ENCODE results near the gene PTGS1.
"Not testable (repeated sequence)": the region's sequence is repeated elsewhere in the genome, so short reads cannot be mapped to it uniquely, and the experiment has no call there.

The PTGS1 gene

DNA sequence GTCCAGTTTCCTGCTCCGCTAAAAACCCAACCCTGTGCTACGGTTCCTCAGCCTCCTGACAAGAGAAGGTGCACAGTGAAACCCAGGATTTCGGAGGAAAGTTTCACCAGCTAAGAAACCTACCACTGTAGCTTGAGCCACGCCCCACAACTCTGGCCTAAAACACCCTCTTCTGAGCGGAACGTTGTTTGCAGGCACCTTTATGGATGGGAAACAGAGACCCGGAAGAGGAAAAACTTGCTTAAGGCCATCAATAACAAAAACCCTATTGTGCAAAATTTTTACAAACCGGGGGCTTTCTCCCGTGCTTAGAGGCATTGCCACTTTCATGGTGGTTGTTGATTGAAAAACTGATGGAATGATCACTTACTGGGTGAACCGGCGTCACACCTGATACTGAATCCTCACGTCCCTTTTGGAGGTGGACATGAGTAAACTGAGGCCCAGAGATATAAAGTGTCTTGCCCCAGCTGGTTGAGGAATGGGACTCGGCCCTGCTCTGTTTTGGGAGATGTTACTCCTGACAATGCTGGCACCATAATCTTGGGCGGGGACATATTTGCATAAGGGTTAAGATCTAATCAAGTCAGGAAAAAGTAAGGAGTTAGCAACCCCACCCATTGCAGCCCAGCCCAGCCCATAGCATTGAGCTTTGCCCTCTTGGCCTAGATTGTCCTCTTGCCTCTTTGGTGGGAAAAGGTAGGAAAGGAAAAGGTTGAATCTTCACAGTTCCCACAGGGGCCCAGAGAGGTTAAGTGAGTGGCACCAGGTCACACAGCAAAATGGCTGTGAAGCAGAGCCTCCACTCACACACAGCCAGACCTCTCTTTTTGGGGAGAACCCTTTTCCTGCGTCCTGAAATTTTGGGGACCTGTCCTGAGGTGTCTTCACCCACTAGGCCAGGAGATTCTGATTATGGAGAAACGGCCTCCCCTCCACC lies 23.2 kb upstream of the PTGS1 start:
- no peak for DNase-seq

DNA sequence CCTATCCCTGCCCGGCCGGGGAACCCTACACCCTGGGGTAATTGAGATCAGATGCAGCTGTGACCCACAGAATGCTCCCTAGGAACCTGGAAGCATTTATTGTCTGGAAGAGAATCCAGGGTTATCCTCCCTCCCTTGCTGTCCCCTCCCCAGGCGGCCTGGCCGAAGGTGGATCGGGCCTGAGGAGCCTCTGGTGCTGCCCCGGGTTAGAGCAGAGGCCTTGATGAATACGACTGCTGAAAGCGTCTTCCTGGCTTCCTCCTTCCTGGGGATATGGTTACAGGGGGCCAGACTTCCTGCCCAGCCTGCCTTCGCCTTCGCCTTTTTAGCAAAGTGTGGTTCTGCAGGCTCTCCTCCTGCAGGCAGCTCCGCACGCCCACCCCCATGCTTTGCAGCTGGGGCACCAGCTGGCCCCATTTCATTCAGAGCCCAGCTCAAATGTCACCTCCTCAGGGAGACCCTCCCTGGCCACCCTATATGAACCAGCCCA lies 22.5 kb upstream of the PTGS1 start:
- DNase-seq: peak in 1 of 2 experiments; percentile 66

DNA sequence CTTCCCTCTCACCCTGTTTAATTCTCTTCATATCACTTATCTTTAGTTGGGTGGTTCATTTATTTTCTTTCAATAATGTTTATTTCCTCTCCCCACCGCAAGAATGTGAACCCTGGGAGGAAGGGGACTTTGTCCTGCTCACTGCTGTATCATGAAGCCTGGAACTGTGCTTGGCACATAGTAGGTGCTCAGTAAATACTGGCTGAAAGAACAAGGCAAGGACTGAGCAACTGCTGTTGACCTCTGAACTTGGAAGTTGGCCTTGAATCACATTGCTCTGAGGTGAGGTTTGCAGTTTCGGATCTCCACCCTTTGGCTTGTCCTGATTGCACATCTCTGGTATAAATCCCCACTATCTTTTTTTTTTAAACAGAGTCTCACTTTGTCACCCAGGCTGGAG lies 22.0 kb upstream of the PTGS1 start:
- no peak for DNase-seq

DNA sequence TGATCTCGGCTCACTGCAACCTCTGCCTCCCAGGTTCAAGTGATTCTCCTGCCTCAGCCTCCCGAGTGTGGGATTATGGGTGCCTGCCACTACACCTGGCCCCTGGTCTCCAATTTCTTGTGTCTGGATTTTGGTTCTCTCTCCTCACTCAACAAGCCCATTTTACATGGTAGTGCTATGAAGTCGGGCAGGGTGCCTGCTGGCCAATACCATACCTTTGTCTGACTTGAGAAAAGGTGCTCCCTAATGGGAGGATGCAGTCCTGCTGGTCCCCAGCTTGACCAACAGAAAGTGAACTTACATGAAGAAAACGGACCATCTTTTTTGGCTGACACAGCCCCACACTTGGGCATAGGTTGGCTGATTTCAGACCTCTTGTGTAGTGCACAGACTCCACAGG lies 21.6 kb upstream of the PTGS1 start:
- DNase-seq: no peak

DNA sequence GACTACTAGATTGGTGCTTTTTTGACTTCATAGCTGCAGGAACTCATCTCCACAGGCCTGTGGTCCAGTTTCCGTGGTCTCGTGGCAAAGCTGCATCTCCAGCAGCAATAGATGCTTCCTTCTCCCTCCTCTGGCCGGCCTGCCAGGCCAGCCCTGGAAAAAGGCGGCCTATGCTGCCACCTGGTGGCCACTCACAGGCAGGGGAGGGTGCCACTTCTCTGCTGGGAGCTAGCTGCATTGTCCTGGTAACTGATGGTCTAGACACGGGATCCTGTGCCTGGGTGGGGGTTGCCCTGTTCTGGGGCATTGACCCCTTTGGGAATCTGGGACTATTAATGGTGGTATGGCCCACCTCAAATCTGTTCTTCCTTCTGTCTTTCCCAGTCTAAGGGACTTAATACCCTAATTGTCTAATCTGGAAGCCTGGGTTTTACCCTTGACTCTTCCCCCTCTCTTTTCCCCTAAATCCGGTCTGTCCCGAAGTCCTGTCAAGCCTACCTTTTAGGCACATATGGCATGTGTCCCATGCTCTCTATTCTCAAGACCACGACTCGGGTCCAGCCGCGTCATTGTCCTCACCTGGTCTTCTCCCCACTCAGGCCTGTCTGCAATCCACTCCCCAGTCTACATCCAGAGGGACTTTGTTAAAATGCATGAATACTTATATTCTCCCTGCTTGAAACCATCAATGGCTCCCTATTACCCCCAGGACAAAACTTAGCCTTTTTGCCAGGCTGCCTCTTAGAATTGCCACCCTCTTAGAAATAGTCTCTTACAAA lies 20.1 kb upstream of the PTGS1 start:
- peak; percentile 53 to 82 for DNase-seq

DNA sequence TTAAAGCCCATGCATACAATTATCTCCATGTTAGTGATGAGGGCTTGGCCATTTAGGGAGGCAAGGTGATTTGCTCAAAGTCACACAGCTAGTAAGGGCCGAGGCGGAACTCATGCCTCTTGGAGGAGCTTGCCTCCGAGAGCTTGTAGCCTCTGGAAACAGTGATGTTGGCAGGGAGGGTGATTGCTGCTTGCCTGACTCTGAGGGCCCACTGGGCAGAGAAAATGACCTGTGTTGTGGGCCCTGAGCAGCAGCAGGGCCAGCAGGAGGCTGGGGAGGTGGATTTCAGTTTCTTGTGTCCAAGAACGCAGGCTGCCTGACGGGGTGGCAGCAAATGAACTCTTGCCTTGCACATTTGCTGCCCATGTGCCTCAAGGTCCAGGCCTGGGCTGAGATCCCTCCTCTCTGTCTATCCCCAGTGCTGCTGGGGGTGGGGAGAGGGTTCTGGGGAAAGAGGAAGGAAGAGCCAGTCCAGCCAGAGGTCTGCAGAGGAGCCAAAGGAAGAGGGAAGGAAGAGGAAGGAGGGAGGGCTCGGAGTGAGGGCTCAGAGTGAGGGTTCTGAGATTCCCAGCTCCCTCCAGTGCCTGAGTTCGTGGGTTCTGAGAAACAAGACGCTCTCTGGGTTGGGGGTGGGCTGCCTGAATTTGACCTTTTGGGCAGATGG lies 16.2 kb upstream of the PTGS1 start:
- no peak for DNase-seq

DNA sequence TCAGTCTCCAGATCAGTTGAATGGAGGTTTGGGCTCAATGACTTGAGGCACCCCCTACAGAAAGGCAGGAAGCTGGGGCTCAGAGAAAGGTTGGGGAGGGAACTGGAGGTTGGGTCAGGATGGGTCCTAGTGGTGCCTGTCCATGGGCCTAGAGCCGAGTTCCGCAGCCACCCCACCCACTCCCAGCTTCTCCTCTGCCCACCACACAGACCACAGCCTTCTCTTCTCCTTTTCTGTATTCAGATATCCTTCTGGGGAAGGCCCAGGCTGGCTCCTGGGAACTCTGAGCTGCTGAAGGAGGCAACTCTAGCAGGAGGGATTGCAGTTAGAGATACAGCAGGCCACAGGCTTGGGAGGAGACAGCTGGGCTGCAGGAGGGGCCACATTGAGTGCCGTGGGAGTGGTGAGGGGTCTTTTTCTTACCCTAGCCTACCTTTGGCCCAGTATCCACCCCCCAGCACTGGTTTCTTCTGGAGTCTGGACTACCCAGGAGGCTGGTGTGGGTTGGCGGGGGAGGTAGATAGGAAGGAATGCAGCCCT lies 15.4 kb upstream of the PTGS1 start:
- DNase-seq: no peak

DNA sequence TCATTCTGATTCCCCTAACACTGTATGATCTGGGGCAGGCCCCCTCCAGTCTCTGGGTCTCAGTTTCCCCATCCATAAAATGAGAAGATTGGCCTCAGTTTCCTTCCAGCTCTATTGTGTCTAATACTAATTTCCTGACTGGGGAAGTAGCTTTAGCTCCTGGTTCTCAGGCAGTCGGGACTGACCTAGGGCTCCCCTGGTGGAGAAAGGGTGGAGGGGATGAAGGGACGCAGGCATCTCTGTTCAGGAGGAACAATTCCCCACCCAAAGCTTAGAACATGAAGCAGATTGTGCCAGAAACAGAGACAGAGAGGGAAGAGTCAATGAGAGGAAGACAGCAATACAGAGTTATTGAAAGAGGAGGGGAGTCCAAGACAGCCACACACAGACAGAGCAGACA lies 14.2 kb upstream of the PTGS1 start:
- DNase-seq: no peak

DNA sequence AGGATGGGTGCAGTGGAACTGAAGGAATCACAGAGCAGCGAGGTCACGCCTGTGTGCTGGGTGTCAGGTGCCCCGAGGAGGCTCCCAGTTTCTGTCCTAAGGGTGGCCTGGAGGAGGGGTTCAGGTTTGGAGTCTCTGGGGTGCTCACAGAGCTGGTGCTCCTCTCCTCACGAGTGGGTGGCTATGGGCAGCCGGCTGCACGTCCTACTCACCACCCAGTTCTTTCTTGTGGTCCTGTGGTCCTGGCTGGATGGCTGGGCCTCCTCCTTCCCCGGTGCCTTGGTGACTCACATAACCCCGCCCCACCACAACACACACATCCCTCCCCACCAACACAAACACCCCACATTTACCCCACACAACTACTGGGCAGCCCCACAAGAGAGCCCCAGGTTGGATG lies 9.9 kb upstream of the PTGS1 start:
- no peak for DNase-seq

DNA sequence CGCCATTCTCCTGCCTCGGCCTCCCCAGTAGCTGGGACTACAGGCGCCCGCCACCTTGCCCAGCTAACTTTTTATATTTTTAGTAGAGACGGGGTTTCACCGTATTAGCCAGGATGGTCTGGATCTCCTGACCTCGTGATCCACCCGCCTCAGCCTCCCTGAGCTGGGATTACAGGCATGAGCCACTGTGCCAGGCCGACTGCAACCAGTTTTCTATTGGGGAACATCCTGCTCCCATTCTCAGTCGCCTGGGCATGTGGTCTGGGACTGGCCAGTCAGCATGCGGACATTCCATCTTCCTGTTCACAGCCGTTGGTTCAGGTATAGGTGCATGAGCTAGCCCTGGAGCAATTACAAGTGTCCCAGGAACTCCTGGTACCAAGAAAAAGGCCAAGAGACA lies 7.7 kb upstream of the PTGS1 start:
- DNase-seq: not testable (repeated sequence)

DNA sequence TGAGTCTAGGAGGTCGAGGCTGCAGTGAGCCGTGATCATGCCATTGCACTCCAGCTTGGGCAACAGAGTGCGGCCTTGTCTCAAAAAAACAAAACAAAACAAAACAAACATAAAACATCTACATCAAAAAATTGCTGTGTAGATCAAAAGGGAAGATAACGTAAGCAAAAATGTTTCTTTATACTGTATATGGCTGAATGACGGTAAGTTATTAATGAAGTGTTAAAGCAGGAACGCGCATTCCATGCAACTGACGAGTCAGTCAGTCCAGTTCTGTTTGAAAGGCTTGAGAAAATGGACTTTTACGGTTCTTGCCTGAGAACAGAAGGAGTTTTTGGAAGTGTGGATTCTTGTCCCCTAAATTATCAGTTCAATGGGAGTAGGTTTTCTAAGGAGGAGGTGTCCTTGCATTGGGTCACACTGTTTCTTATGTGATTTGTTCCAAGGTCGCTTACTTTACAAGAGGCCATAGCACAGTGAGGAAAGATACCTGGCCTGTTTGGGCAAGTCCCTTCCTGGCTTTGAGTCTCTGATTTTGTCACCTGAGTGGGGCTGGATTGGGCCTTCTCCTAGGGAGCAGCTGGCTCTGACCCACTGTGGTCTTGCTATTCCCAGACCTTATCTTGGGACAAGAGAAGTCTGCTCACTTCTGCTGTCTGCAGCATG lies 6.6 kb upstream of the PTGS1 start:
- DNase-seq: no peak

DNA sequence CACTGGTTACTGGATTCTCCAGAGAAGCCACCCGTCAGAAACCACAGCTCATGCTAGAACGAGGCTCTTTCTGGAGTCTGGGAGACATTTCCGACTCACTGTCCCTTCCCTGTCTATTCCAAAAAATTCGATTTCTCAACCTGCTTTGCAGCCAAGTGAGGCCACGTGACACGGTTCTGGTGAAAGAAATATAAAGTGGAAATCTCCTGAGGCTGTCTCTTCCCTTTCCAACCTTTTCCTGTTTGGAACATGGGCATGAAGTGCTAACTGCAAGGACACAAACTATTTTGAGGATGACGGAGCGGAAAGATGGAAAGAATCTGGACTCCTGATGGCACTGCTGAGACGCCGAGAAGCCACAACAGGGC lies 6.1 kb upstream of the PTGS1 start:
- DNase-seq: no peak

DNA sequence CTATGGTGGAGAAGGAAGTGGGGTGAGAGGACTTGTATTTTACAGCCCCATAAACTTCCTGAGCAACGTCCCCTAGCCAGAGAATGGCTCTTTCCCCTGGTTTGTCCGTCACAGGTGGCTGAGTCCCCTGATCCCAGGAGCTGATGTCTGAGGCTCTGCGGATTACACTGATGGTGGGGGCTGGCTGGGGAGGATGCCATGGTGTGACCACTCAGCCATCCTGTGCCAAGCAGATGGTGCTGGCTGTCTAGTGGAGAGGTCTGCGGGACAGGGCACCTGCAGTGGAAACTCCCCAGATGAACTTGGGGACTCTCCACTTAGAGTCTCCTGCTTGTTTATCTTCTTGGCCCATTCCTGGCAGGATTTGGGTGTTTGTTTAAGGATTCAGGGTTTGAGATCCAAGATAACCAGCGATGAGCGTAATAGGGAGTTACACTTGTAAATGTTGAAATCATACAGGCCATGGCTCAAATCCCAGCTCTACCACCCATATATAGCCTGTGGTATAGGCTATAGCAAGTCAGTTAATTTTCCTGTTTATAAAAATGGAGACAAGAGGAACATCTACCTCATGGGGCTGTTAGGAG lies 4.7 kb upstream of the PTGS1 start:
- peak; percentile 79 to 90 for DNase-seq

DNA sequence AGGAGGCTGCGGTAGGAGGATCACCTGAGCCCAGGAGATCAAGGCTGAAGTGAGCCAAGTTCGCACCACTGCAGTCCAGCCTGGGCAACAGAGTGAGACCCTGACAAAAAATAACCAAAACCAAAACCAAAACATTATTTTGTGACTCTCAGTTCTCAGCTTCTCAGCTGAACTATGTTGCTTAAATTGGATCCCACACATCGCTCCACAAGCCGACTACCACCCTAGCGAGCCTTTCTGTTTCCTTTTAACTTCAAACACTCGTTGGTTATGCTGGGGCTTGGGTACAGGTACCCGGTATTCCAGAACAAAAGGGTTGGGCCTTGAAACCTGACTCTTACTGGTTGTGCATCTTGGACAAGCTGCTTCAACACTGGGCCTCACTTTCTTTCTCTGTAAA lies 3.8 kb upstream of the PTGS1 start:
- no peak for DNase-seq

DNA sequence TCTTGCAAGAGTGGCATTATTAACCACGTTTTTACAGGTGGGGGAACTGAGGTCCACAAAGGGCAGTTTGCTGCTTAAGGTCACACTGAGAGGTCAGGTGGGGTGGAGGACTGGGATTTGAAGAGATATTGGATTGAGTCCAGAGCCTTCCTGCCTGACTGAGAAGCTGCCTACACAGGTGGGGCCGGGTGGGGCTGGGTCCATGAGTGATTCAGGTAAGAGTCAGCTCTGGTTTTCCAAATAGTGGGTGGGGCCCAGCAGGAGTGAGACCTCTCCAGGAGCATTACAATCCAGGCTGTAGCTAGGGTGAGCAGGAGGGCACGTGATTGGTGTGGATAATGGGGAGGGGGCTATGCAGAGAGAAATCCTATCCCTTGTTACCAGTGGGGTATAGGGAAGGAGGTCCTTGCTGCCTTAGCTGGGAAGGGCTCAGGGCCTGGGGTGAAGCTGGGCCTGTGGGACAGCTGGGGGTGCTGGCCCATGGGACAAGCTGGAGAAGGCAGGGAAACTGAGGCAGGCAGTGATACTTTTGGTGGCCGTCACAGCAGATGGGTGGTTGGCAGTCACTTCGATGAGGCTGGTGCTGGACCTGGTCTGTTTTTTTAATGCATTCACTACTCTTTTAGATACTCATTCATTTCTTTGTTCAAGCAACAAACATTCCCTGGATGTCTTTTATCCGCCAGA lies 2.9 kb upstream of the PTGS1 start:
- no peak for DNase-seq

DNA sequence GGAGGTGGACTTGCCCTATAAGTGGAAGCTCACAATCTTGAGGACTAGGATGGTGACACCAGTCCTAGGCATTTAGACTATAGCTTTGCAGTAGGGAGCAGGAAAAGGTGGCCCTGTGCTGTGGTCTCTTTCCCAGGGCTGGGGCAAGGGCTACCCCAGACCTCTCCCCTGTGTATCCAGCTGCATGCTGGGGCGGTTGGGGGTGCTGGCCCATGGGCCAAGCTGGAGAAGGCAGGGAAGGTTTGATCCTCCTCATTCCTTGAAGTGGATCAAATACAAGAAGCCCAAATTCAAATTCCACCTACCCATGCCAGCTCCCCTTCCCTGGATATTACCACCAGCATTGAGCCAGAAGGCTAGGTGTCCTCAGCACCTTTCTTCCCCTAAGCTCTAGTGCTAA lies 2.2 kb upstream of the PTGS1 start:
- DNase-seq: no peak

DNA sequence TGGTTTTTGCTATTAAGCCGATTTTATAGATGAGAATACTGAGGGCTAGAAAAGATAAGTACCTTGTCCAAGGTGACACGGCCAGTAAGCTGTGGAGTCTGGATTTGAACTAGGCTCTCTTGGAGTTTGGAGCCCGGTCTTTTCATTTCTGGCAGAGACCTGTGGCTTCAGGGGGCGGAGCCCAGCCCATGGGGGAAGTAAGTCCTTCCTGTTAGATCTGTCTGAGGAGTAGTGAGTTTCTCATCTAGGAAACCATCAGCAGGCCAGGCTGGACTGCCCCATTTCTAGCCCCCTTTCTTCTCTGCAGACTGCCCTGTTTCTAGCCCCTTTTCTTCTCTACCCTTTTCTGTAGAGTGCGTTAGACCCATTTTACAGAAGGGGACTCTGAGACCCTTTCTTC lies 521 bp upstream of the PTGS1 start:
- DNase-seq: no peak

DNA sequence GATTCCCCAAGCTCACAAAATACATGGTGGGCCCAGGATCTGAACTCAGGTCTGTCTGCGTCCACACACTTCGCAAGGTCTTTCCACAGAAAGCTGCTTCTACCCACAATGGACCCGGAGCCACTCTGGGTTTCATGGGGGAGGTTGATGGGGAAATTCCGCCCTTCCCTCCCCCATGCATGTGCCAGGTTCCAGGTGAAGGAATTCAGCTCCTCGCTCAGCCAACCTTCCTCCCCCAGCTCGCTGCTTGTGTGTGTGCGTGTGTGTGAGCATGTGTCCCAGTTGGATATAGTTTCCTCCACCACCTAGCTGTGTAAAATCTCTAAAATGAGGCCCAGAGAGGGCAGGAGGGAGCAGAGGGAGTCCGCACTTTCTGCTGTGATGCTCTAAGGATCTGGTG lies 1.0 kb downstream of the PTGS1 start:
- no peak for DNase-seq

DNA sequence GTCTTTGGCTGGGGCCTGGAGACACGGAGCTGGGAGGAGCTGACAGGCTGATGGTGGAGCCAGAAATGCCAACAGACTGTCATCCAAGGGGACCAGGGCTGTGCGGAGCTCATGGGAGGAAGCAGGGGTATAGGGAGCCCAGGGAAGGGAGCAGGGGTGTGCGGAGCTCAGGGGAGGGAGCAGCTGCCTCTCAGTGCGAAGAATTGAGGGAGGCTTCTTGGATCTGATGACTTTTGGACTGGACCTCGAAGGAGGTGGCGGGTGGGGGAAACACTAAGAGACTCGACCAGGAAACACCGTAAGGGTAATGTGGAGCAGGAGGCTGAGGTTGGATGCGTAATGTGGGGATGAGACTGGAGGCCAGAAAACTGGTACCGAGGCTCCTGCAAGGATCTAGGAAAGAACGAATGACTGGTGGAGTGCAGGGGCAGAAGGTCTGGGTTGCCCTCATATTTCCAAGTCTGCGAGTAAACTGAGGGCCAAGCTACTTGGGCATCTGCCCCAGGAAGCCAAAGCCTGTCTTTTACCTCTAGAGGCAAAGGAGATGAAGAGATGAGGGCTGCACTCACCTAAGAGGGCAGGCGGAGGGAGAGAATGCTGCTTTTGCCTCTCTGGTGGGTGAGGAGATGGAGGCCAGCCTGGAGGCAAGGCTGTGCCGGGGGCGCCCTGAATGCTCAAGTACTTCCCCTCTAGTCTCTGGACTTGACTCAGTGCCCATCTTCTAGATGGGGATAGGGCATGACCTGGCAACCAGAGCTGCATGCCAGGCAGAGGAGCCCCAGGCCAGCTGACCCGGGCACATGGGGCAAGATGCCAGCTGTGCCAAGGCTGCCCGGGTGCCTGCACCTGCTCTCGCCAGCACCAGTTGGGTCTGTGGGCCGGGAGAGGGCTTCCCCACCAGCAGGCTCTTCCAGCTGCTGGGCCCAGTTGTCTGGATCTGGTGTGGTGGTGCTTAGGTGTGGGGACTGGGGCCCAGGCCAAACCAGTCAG lies 2.3 kb downstream of the PTGS1 start:
- no peak for DNase-seq

DNA sequence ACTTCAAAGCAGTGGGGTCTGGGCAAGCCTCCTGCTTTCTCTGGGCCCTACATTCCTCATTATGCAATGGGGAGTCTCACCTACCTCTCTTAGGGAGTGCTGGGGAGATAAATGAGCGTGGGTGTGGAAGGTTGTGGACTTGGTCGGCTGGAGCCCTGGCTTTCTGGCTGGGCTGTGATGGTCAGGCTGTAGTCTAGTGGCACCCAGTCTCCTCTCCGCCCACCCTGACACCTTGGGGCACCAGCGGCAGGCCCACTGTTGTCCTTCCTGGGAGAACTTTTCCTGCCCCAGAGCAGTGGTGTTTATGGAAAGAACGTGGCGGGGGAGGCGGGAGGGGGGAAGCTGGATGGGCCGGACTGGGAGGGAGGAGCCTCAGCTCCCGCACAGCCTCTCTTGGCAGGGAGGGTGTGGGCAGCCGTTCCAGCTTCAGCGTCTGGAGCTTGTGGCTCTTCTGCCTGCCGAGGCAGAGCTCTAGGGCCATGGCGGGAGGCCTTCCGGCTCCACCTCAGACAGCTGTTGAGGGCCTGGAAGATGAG lies 4.1 kb downstream of the PTGS1 start:
- no peak for DNase-seq
